Natural killer cell (primary cell): ENCODE data around the gene PAQR5. TPM values are rescaled to one million over a fixed set of nuclear protein-coding genes. Genes with fewer than 3 reads are reported as not detected.

Source experiments
- ATAC-seq, 3 donors: fragments of 150-1000 bp in 2 of 3; fragments of 200-7000 bp in 1 of 3; cut with Tn5 transposase; 1 replicate in 1 of 3; 2 replicates in 2 of 3; pipeline ENCODE4 v1.10.0; 2021; ENCODE audit warnings: mild to moderate bottlenecking in 2 of 3, moderate library complexity in 2 of 3
- DNase-seq, 2 donors: peaks; one replicate each; pipeline versions ENCODE4 v3.0.0 to v3.0.0-alpha.2; 2013 to 2021; ENCODE audit warnings: mixed read lengths in 1 of 2
- H3K27ac ChIP-seq: one replicate; pipeline ENCODE4 v1.5.1; 2013; ENCODE audit warnings: mild to moderate bottlenecking, low read length
- H3K27me3 ChIP-seq: one replicate; pipeline ENCODE4 v1.6.1; 2013; ENCODE audit warnings: low read length; ENCODE audit not compliant: control insufficient read depth, insufficient read depth
- H3K36me3 ChIP-seq: one replicate; pipeline ENCODE4 v1.6.1; 2013; ENCODE audit warnings: low read length; ENCODE audit not compliant: control insufficient read depth, insufficient read depth
- H3K4me1 ChIP-seq: one replicate; pipeline ENCODE4 v1.6.1; 2013; ENCODE audit warnings: low read length; ENCODE audit not compliant: control insufficient read depth, insufficient read depth
- H3K4me3 ChIP-seq: one replicate; pipeline ENCODE4 v1.5.1; 2013; ENCODE audit warnings: low read length
- H3K9me3 ChIP-seq: one replicate; pipeline ENCODE4 v1.6.1; 2013; ENCODE audit warnings: low read length; ENCODE audit not compliant: control insufficient read depth, insufficient read depth
- H3K27ac Mint-ChIP-seq, 2 donors: one replicate each; pipeline ENCODE4 v1.8.0; 2022; ENCODE audit warnings: mild to moderate bottlenecking in 2 of 2, mixed read lengths in 2 of 2, moderate library complexity in 1 of 2
- H3K27me3 Mint-ChIP-seq, 2 donors: one replicate each; pipeline ENCODE4 v1.8.0; 2022; ENCODE audit warnings: low read depth in 2 of 2, mixed read lengths in 2 of 2
- H3K36me3 Mint-ChIP-seq: one replicate; pipeline ENCODE4 v1.8.0; 2022; ENCODE audit warnings: mixed read lengths
- H3K4me1 Mint-ChIP-seq, 2 donors: one replicate each; pipeline ENCODE4 v1.8.0; 2022; ENCODE audit warnings: mixed read lengths in 2 of 2
- H3K4me3 Mint-ChIP-seq: one replicate; pipeline ENCODE4 v1.8.0; 2022; ENCODE audit warnings: mild to moderate bottlenecking, moderate library complexity, mixed read lengths
- H3K9me3 Mint-ChIP-seq, 2 donors: one replicate each; pipeline ENCODE4 v1.8.0; 2022; ENCODE audit warnings: mixed read lengths in 2 of 2
- WGBS: methylation state at CpG from one replicate; pipeline ENCODE4 v1.1.7; 2013; ENCODE audit warnings: missing lambda C conversion rate; ENCODE audit not compliant: insufficient coverage; 5-methylcytosine and 5-hydroxymethylcytosine counted together
- intact Hi-C: fragments of 100-400 bp; cut with micrococcal nuclease; formaldehyde crosslinking; loops from one replicate; pipeline ENCODE4 v1.14.2; 2022
- total RNA-seq, 4 donors: library from RNA; stranded (reverse); fragments of 120-200 nt in 1 of 4; gene quantifications; one replicate each; pipeline versions ENCODE4 v1.2.3 to v1.2.4, GENCODE V29; 2013 to 2022
- TF ChIP-seq, protein P1 (sequence below): fragments of 200-600 bp; IDR thresholded peaks from one replicate; pipeline ENCODE4 v1.8.0; 2022; ENCODE audit warnings: antibody characterized with exemption

Gene PAQR5
- total RNA-seq, 3 donors from 2014 or later (not counting 1 experiment from before 2014, with no cell fraction given) = 0.40 to 1.1 (median 0.59) TPM

- Mint-ChIP-seq H3K36me3 (no peaks in the 10 kb centered on the region), H3K4me1 (no peaks in the 10 kb centered on the region), H3K27me3 (peaks cover 0 to 10% of the 10 kb centered on the region in 2 donors), H3K9me3 (no peaks in the 10 kb centered on the region), H3K4me3 (no peak overlapping the region), H3K27ac (no peak overlapping the region)
- DNase-seq (no peak), ATAC-seq (no peak)
- intact Hi-C loops = no loop called here
- Histone ChIP-seq H3K4me3 (no peak overlapping the region), H3K36me3 (no peaks in the 10 kb centered on the region), H3K9me3 (no peaks in the 10 kb centered on the region), H3K27ac (no peak overlapping the region), H3K27me3 (no peaks in the 10 kb centered on the region), H3K4me1 (no peaks in the 10 kb centered on the region)
- WGBS = 89% methylated on average over 4 of the region's 5 CpGs
- TF ChIP-seq, protein P1, sequence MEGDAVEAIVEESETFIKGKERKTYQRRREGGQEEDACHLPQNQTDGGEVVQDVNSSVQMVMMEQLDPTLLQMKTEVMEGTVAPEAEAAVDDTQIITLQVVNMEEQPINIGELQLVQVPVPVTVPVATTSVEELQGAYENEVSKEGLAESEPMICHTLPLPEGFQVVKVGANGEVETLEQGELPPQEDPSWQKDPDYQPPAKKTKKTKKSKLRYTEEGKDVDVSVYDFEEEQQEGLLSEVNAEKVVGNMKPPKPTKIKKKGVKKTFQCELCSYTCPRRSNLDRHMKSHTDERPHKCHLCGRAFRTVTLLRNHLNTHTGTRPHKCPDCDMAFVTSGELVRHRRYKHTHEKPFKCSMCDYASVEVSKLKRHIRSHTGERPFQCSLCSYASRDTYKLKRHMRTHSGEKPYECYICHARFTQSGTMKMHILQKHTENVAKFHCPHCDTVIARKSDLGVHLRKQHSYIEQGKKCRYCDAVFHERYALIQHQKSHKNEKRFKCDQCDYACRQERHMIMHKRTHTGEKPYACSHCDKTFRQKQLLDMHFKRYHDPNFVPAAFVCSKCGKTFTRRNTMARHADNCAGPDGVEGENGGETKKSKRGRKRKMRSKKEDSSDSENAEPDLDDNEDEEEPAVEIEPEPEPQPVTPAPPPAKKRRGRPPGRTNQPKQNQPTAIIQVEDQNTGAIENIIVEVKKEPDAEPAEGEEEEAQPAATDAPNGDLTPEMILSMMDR = no peak
Measured at GRCh38 chr15:69311319-69311721, 12.6 kb downstream of the PAQR5 start.

DNA sequence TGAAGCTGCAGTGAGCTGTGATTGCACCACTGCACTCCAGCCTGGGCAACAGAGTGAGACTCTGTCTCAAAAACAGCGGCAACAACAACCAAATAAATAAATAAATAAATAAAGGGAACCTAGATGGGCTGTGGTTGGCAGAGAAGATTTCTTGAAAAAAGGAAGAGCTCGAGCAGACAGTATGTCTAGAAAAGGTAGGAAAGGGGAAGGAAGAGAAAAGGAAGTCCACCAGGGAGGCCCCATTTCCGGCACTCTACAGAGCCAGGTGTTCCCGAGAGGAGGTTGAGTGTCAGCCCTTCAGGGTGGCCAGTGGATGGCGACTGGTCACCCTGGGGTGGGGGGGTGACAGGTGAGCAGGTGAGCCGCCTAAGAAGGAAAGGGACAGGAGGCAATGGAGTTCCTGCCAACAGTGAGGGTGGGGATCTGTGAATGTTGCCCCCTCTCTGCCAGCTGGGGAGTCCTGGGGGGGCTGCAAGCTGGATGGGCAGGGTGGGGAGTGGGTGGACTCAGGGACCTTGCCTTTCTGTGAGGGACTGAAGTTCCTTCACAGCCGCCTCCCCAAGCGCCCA is 14.8 kb downstream of the PAQR5 start:
- TF ChIP-seq, protein P1 = no peak

DNA sequence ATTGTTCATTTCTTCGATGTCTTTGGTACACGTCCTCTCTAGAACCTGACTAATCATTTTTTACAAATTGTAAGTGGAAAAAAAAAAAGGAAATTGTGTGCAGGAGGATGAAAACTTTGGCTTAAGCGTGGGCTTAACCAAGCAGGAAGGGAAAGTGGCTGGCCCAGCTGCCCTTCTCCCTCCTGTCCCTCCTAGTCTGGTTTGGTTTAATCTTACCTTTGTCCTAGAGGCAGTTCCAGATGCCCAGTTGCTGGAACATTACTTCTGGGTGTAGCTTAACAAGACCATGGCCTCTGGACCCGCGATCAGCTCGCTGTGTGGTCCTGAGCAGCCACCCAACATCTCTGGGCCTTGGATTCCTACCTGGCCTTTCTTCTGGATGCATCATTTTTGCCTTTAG is 15.4 kb downstream of the PAQR5 start:
- WGBS = 63% methylated on average over 6 of the region's 6 CpGs
- H3K4me1 ChIP-seq = no peaks in the 10 kb centered on the region
- Mint-ChIP-seq H3K4me3 (no peak overlapping the region), H3K27me3 (peaks cover 0 to 3% of the 10 kb centered on the region in 2 donors), H3K27ac (no peak overlapping the region), H3K4me1 (no peaks in the 10 kb centered on the region), H3K9me3 (no peaks in the 10 kb centered on the region), H3K36me3 (no peaks in the 10 kb centered on the region)
- H3K4me3 ChIP-seq = no peak overlapping the region
- H3K27ac ChIP-seq = no peak overlapping the region
- no peaks in the 10 kb centered on the region for H3K27me3 ChIP-seq
- DNase-seq (no peak), ATAC-seq (no peak)
- H3K36me3 ChIP-seq = no peaks in the 10 kb centered on the region
- intact Hi-C loops = no loop called here
- H3K9me3 ChIP-seq = no peaks in the 10 kb centered on the region
- TF ChIP-seq, protein P1 = no peak

More for the DNA sequence above, 14.8 kb downstream of the PAQR5 start:
- Histone ChIP-seq H3K4me1 (no peaks in the 10 kb centered on the region), H3K4me3 (no peak overlapping the region), H3K36me3 (no peaks in the 10 kb centered on the region), H3K27me3 (no peaks in the 10 kb centered on the region), H3K27ac (no peak overlapping the region), H3K9me3 (no peaks in the 10 kb centered on the region)
- DNase-seq (no peak), ATAC-seq (no peak)
- intact Hi-C loops = no loop called here
- H3K4me3 Mint-ChIP-seq = no peak overlapping the region
- no peak overlapping the region for H3K27ac Mint-ChIP-seq
- no peaks in the 10 kb centered on the region for H3K9me3 Mint-ChIP-seq
- no peaks in the 10 kb centered on the region for H3K4me1 Mint-ChIP-seq
- H3K27me3 Mint-ChIP-seq = peaks cover 0 to 5% of the 10 kb centered on the region in 2 donors
- H3K36me3 Mint-ChIP-seq = no peaks in the 10 kb centered on the region
- 47% methylated on average over 7 of the region's 8 CpGs for WGBS

- H3K27me3 Mint-ChIP-seq = peaks cover 0 to 3% of the 10 kb centered on the region in 2 donors
- H3K27ac ChIP-seq = no peak overlapping the region
- H3K4me1 Mint-ChIP-seq = no peaks in the 10 kb centered on the region
- H3K36me3 ChIP-seq = no peaks in the 10 kb centered on the region
- no peak overlapping the region for H3K4me3 Mint-ChIP-seq
- H3K27me3 ChIP-seq = no peaks in the 10 kb centered on the region
- 92% methylated on average over 8 of the region's 8 CpGs for WGBS
- TF ChIP-seq, protein P1 = no peak
- DNase-seq (no peak), ATAC-seq (no peak)
- intact Hi-C loops = no loop called here
- no peaks in the 10 kb centered on the region for H3K9me3 Mint-ChIP-seq
- H3K9me3 ChIP-seq = no peaks in the 10 kb centered on the region
- no peaks in the 10 kb centered on the region for H3K36me3 Mint-ChIP-seq
- no peak overlapping the region for H3K27ac Mint-ChIP-seq
- no peaks in the 10 kb centered on the region for H3K4me1 ChIP-seq
- no peak overlapping the region for H3K4me3 ChIP-seq
Measured at GRCh38 chr15:69314736-69315135, 16.0 kb downstream of the PAQR5 start.
